ENCODE measurements around the gene PLPP3.

The PLPP3 gene

GRCh38 chr1:56517404-56518130 is 61.8 kb downstream of the PLPP3 start:
- DNase-seq = no peak

GRCh38 chr1:56516539-56517252 is 62.7 kb downstream of the PLPP3 start:
- no peak for DNase-seq

- no peak for DNase-seq
Measured at GRCh38 chr1:56515898-56516538, 63.3 kb downstream of the PLPP3 start.

GRCh38 chr1:56512724-56513494 is 66.5 kb downstream of the PLPP3 start:
- DNase-seq = no peak

GRCh38 chr1:56511766-56512165 is 67.6 kb downstream of the PLPP3 start:
- DNase-seq = no peak

- no peak for DNase-seq
Measured at GRCh38 chr1:56511364-56511763, 68.0 kb downstream of the PLPP3 start.

GRCh38 chr1:56510642-56511021 is 68.7 kb downstream of the PLPP3 start:
- no peak for DNase-seq

- peak; percentile 13 for DNase-seq
Measured at GRCh38 chr1:56509713-56510641, 69.4 kb downstream of the PLPP3 start.

GRCh38 chr1:56508523-56508983 is 70.8 kb downstream of the PLPP3 start:
- no peak for DNase-seq

GRCh38 chr1:56507925-56508522 is 71.3 kb downstream of the PLPP3 start:
- DNase-seq = no peak

- DNase-seq = no peak
Measured at GRCh38 chr1:56506951-56507491, 72.3 kb downstream of the PLPP3 start.

GRCh38 chr1:56505792-56506743 is 73.3 kb downstream of the PLPP3 start:
- DNase-seq = no peak

- DNase-seq = no peak
Measured at GRCh38 chr1:56502700-56503245, 76.6 kb downstream of the PLPP3 start.

GRCh38 chr1:56501888-56502287 is 77.5 kb downstream of the PLPP3 start:
- no peak for DNase-seq

GRCh38 chr1:56501426-56501825 is 77.9 kb downstream of the PLPP3 start:
- DNase-seq = no peak

- no peak for DNase-seq
Measured at GRCh38 chr1:56496821-56497772, 82.3 kb downstream of the PLPP3 start.

- no peak for DNase-seq
Measured at GRCh38 chr1:56496158-56496557, 83.2 kb downstream of the PLPP3 start.

GRCh38 chr1:56495538-56495937 is 83.8 kb downstream of the PLPP3 start:
- DNase-seq = no peak

- DNase-seq = no peak
Measured at GRCh38 chr1:56494306-56494705, 85.1 kb downstream of the PLPP3 start.
